ENCODE data around the gene RASA3. TPM values are rescaled to one million over a fixed set of nuclear protein-coding genes. Genes with fewer than 3 reads are reported as not detected.
A peak's percentile ranks its signal among the peaks of the same experiment; 100 is the strongest.

Gene RASA3
- total and polyA plus RNA-seq, 2 of the 8 experiments (the other 6 are each of a cell fraction or from before 2014, with no cell fraction given): 7.5 to 21.9 TPM

GRCh38 chr13:114067886-114068651 is 64.4 kb downstream of the RASA3 start:
- Histone ChIP-seq H2BK120ac (replicated peaks; ENCODE audit: low read depth, low read length) (no peak overlapping the region), H4K91ac (replicated peaks; ENCODE audit: insufficient read length, low read length) (no peak overlapping the region), H3K23me2 (ENCODE audit: low read depth, low read length) (no peaks in the 10 kb centered on the region; the same call in 1 of the 2 replicates), H2BK20ac (ENCODE audit: low read length) (no peak overlapping the region), H3K4me2 (ENCODE audit: insufficient read depth in 1 of 2, low read depth in 2 of 2, low read length in 2 of 2) (no peak overlapping the region), H3K79me1 (ENCODE audit: low read depth, low read length) (peaks cover 2% of the 10 kb centered on the region; the same call in 1 of the 2 replicates), H3K9ac (replicated peaks in 1 of 4; ENCODE audit: extremely low read depth in 1 of 4, low read depth in 3 of 4, low read length in 3 of 4) (no peak overlapping the region), H2AFZ (ENCODE audit: low read length) (no peak overlapping the region), H2AK5ac (ENCODE audit: low read depth, low read length) (no peak overlapping the region), H4K8ac (ENCODE audit: extremely low read depth, insufficient read depth, low read length) (peak overlapping the region; percentile 35), H2BK15ac (ENCODE audit: low read length) (no peak overlapping the region), H3K27me3 (replicated peaks in 1 of 4; ENCODE audit: control insufficient read depth in 3 of 4, extremely low read depth in 1 of 4, insufficient read depth in 3 of 4, low read length in 3 of 4) (no peaks in the 10 kb centered on the region), H3K14ac (ENCODE audit: insufficient read length) (no peak overlapping the region), H2BK5ac (ENCODE audit: low read depth, low read length) (no peak overlapping the region), H3K27ac (ENCODE audit: low read depth, low read length) (no peak overlapping the region), H3K9me3 (ENCODE audit: insufficient read depth in 2 of 2, low read depth in 1 of 2, low read length in 1 of 2) (no peaks in the 10 kb centered on the region; a peak in 1 of 4 replicates), H3K79me2 (ENCODE audit: control insufficient read depth in 1 of 2, insufficient read depth in 2 of 2, low read length in 2 of 2) (no peaks in the 10 kb centered on the region), H3K4ac (replicated peaks; ENCODE audit: insufficient read length, low read depth, low read length) (no peak overlapping the region), H3K18ac (ENCODE audit: extremely low read depth, low read length) (no peak overlapping the region), H3K23ac (ENCODE audit: insufficient read length) (no peak overlapping the region), H4K5ac (ENCODE audit: insufficient read length, low read depth, low read length) (no peak overlapping the region), H4K20me1 (replicated peaks in 1 of 2; ENCODE audit: control insufficient read depth in 1 of 2, insufficient read depth in 2 of 2, low read length in 2 of 2) (no peaks in the 10 kb centered on the region), H3K36me3 (ENCODE audit: control insufficient read depth in 2 of 4, insufficient read depth in 4 of 4, low read length in 3 of 4) (no peaks in the 10 kb centered on the region), H3K4me1 (replicated peaks in 1 of 4; ENCODE audit: control insufficient read depth in 3 of 4, insufficient read depth in 4 of 4, low read length in 3 of 4) (peaks cover 4 to 19% (median 15%) of the 10 kb centered on the region in 4 experiments), H2BK12ac (ENCODE audit: low read depth, low read length) (no peak overlapping the region), H3K56ac (replicated peaks; ENCODE audit: insufficient read length, low read depth, low read length) (no peak overlapping the region), H3K4me3 (ENCODE audit: extremely low read depth in 1 of 4, insufficient read depth in 2 of 4, low read depth in 3 of 4, low read length in 4 of 4) (no peak overlapping the region)
- ChIA-PET POLR2A (ENCODE audit: partially characterized antibody) (interaction anchor here (0.6 kb wide), 1 partner anchor 11 kb away, joined by 3 read pairs; no protein-coding TSS in a partner anchor), CTCF (ENCODE audit: partially characterized antibody) (interaction anchor here (0.6 to 0.9 kb wide), 3 partner anchors 8 to 20 kb away, joined by 3 to 4 read pairs (median 3); no protein-coding TSS in a partner anchor)
- DNase-seq (ENCODE audit: low read depth in 1 of 2, low spot score in 2 of 2): no peak
- FAIRE-seq: no peak
- WGBS, 2 experiments (ENCODE audit: extremely low coverage in 1 of 2, insufficient coverage in 1 of 2, insufficient read length in 1 of 2, insufficient replicate concordance in 2 of 2, low coverage in 1 of 2, low lambda C conversion rate in 2 of 2, missing lambda C conversion rate in 1 of 2): 88% methylated on average over 23 of the region's 24 CpGs; no CpG with 5 or more reads in 1 of the 2 experiments
- TF ChIP-seq TAF1 (IDR thresholded peaks at IDR 0.05; ENCODE audit: low read depth, low read length) (no peak), FOSL1 (IDR thresholded peaks at IDR 0.05; ENCODE audit: insufficient read depth, low read depth, low read length) (no peak), GABPA (IDR thresholded peaks at IDR 0.05; ENCODE audit: borderline replicate concordance, insufficient read depth, low read length) (no peak), MAX (IDR thresholded peaks at IDR 0.05) (no peak), EGR1 (IDR thresholded peaks at IDR 0.05; ENCODE audit: borderline replicate concordance, low read depth, low read length) (no peak), SIRT6 (IDR thresholded peaks at IDR 0.05; ENCODE audit: low read length) (no peak), KDM1A (IDR thresholded peaks at IDR 0.05; ENCODE audit: borderline replicate concordance, low read length) (no peak), MAFK (IDR thresholded peaks at IDR 0.05; ENCODE audit: low read depth, low read length) (no peak), JUND (IDR thresholded peaks at IDR 0.05; ENCODE audit: low read length) (no peak), KDM5A (IDR thresholded peaks at IDR 0.05; ENCODE audit: low read length) (no peak), RAD21 (IDR thresholded peaks at IDR 0.05 in 1 of 2, conservative IDR thresholded peaks at IDR 0.05 in 1 of 2; ENCODE audit: low read depth in 2 of 2, low read length in 2 of 2) (no peak), SIN3A (conservative IDR thresholded peaks at IDR 0.05 in 1 of 2, IDR thresholded peaks at IDR 0.05 in 1 of 2; ENCODE audit: low read depth in 1 of 2, low read length in 2 of 2) (no peak)
